Retinal pigment epithelial cell (primary cell): ENCODE results near the gene PLA2G2C.

Source experiments
- DNase-seq: peaks from one replicate; pipeline ENCODE4 v3.0.0-alpha.2; 2010; ENCODE audit warnings: low read depth
- H3K4me3 ChIP-seq: 2 replicates; pipeline ENCODE4 v1.5.1; 2011; ENCODE audit warnings: mild to moderate bottlenecking, low read length, control low read depth, moderate library complexity
- CTCF ChIP-seq: conservative IDR thresholded peaks from 2 replicates; pipeline ENCODE4 v1.5.1; 2011; ENCODE audit warnings: low read depth, low read length, control low read depth, inconsistent platforms

The PLA2G2C gene

GRCh38 chr1:20202166-20202565 lies 15.8 kb upstream of the PLA2G2C start:
- H3K4me3 ChIP-seq, result no peak overlapping the region
- no peak for DNase-seq
- no peak for TF ChIP-seq CTCF

- H3K4me3 ChIP-seq, result no peak overlapping the region
- no peak for TF ChIP-seq CTCF
- no peak for DNase-seq
Observed at GRCh38 chr1:20200966-20201365, 14.6 kb upstream of the PLA2G2C start.

- no peak for DNase-seq
- no peak for TF ChIP-seq CTCF
- H3K4me3 ChIP-seq, result no peak overlapping the region
Observed at GRCh38 chr1:20199840-20200239, 13.5 kb upstream of the PLA2G2C start.

- no peak overlapping the region for H3K4me3 ChIP-seq
- no peak for DNase-seq
- TF ChIP-seq CTCF, result no peak
Observed at GRCh38 chr1:20199403-20199802, 13.1 kb upstream of the PLA2G2C start.

GRCh38 chr1:20198918-20199317 lies 12.6 kb upstream of the PLA2G2C start:
- no peak for DNase-seq
- H3K4me3 ChIP-seq, result no peak overlapping the region
- TF ChIP-seq CTCF, result no peak

GRCh38 chr1:20198296-20198695 lies 12.0 kb upstream of the PLA2G2C start:
- no peak overlapping the region for H3K4me3 ChIP-seq
- TF ChIP-seq CTCF, result no peak
- DNase-seq, result no peak

- no peak for DNase-seq
- H3K4me3 ChIP-seq, result no peak overlapping the region
- TF ChIP-seq CTCF, result no peak
Observed at GRCh38 chr1:20197329-20197791, 11.0 kb upstream of the PLA2G2C start.
